Measurements from ENCODE around the gene CDC14A. TPM values are rescaled to one million over a fixed set of nuclear protein-coding genes. Genes with fewer than 3 reads are reported as not detected.
A peak's percentile ranks its signal among the peaks of the same experiment; 100 is the strongest.

CDC14A gene
- total RNA-seq, 1 donor from 2014 or later, result 2.3 TPM

- TF ChIP-seq, protein P1, sequence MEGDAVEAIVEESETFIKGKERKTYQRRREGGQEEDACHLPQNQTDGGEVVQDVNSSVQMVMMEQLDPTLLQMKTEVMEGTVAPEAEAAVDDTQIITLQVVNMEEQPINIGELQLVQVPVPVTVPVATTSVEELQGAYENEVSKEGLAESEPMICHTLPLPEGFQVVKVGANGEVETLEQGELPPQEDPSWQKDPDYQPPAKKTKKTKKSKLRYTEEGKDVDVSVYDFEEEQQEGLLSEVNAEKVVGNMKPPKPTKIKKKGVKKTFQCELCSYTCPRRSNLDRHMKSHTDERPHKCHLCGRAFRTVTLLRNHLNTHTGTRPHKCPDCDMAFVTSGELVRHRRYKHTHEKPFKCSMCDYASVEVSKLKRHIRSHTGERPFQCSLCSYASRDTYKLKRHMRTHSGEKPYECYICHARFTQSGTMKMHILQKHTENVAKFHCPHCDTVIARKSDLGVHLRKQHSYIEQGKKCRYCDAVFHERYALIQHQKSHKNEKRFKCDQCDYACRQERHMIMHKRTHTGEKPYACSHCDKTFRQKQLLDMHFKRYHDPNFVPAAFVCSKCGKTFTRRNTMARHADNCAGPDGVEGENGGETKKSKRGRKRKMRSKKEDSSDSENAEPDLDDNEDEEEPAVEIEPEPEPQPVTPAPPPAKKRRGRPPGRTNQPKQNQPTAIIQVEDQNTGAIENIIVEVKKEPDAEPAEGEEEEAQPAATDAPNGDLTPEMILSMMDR (IDR thresholded peaks at IDR 0.05), result no peak
- Mint-ChIP-seq H3K9me3 (ENCODE audit: low read depth) (no peaks in the 10 kb centered on the region), H3K4me1 (ENCODE audit: low read depth) (peaks cover 32% of the 10 kb centered on the region), H3K4me3 (ENCODE audit: unreplicated experiment) (no peak overlapping the region), H3K27ac (ENCODE audit: unreplicated experiment) (no peak overlapping the region), H3K36me3 (ENCODE audit: low read depth) (no peaks in the 10 kb centered on the region), H3K27me3 (ENCODE audit: low read depth) (peaks cover 28% of the 10 kb centered on the region)
- DNase-seq (ENCODE audit: low spot score), result no peak
Measured at GRCh38 chr1:100532645-100533044, 180.3 kb downstream of the CDC14A start.

- Mint-ChIP-seq H3K36me3 (ENCODE audit: low read depth) (no peaks in the 10 kb centered on the region), H3K4me1 (ENCODE audit: low read depth) (peaks cover 20% of the 10 kb centered on the region), H3K27ac (ENCODE audit: unreplicated experiment) (no peak overlapping the region), H3K4me3 (ENCODE audit: unreplicated experiment) (no peak overlapping the region), H3K27me3 (ENCODE audit: low read depth) (peaks cover 43% of the 10 kb centered on the region), H3K9me3 (ENCODE audit: low read depth) (no peaks in the 10 kb centered on the region)
- TF ChIP-seq, protein P1 (IDR thresholded peaks at IDR 0.05), result no peak
- no peak for DNase-seq (ENCODE audit: low spot score)
Measured at GRCh38 chr1:100535264-100535663, 183.0 kb downstream of the CDC14A start.

GRCh38 chr1:100536031-100536430, 183.7 kb downstream of the CDC14A start:
- Mint-ChIP-seq H3K4me3 (ENCODE audit: unreplicated experiment) (no peak overlapping the region), H3K27me3 (ENCODE audit: low read depth) (peaks cover 46% of the 10 kb centered on the region), H3K27ac (ENCODE audit: unreplicated experiment) (no peak overlapping the region), H3K36me3 (ENCODE audit: low read depth) (no peaks in the 10 kb centered on the region), H3K4me1 (ENCODE audit: low read depth) (peaks cover 13% of the 10 kb centered on the region), H3K9me3 (ENCODE audit: low read depth) (no peaks in the 10 kb centered on the region)
- TF ChIP-seq, protein P1 (IDR thresholded peaks at IDR 0.05), result no peak
- no peak for DNase-seq (ENCODE audit: low spot score)

DNA sequence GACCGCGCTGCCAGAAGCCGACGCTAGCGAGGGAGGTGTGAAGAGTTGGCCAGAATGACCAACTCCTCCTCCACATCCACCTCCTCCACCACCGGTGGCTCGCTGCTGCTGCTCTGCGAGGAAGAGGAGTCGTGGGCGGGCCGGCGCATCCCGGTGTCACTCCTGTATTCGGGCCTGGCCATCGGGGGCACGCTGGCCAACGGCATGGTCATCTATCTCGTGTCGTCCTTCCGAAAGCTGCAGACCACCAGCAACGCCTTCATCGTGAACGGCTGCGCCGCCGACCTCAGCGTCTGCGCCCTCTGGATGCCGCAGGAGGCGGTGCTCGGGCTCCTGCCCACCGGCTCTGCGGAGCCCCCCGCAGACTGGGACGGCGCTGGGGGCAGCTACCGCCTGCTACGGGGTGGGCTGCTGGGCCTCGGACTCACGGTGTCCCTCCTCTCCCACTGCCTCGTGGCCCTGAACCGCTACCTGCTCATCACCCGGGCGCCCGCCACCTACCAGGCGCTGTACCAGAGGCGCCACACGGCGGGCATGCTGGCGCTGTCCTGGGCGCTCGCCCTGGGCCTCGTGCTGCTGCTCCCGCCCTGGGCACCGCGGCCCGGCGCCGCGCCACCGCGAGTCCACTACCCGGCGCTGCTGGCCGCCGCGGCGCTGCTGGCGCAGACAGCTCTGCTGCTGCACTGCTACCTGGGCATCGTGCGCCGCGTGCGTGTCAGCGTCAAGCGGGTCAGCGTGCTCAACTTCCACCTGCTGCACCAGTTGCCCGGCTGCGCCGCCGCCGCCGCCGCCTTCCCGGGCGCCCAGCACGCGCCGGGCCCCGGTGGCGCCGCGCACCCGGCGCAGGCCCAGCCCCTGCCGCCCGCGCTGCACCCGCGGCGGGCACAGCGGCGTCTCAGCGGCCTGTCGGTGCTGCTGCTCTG, 186.9 kb downstream of the CDC14A start:
- no peaks in the 10 kb centered on the region for H3K36me3 Mint-ChIP-seq (ENCODE audit: low read depth)
- DNase-seq (ENCODE audit: low spot score), result no peak
- TF ChIP-seq, protein P1 (IDR thresholded peaks at IDR 0.05), result peak; percentile 60
- H3K27ac Mint-ChIP-seq (ENCODE audit: unreplicated experiment), result no peak overlapping the region
- H3K27me3 Mint-ChIP-seq (ENCODE audit: low read depth), result peaks cover 52% of the 10 kb centered on the region
- no peaks in the 10 kb centered on the region for H3K9me3 Mint-ChIP-seq (ENCODE audit: low read depth)
- peak overlapping the region; percentile 55 for H3K4me3 Mint-ChIP-seq (ENCODE audit: unreplicated experiment)
- peaks cover 9% of the 10 kb centered on the region for H3K4me1 Mint-ChIP-seq (ENCODE audit: low read depth)

- Mint-ChIP-seq H3K27me3 (ENCODE audit: low read depth) (peaks cover 49% of the 10 kb centered on the region), H3K4me3 (ENCODE audit: unreplicated experiment) (peak overlapping the region; percentile 55), H3K36me3 (ENCODE audit: low read depth) (no peaks in the 10 kb centered on the region), H3K9me3 (ENCODE audit: low read depth) (no peaks in the 10 kb centered on the region), H3K27ac (ENCODE audit: unreplicated experiment) (no peak overlapping the region), H3K4me1 (ENCODE audit: low read depth) (peaks cover 6% of the 10 kb centered on the region)
- DNase-seq (ENCODE audit: low spot score), result no peak
- TF ChIP-seq, protein P1 (IDR thresholded peaks at IDR 0.05), result no peak
Measured at GRCh38 chr1:100539836-100540536, 187.7 kb downstream of the CDC14A start.

All from chondrocyte (in vitro differentiated cells).